Measurements from ENCODE around the gene CHAD.
"Not testable (repeated sequence)": the region's sequence is repeated elsewhere in the genome, so short reads cannot be mapped to it uniquely, and the experiment has no call there.

Gene CHAD

DNA sequence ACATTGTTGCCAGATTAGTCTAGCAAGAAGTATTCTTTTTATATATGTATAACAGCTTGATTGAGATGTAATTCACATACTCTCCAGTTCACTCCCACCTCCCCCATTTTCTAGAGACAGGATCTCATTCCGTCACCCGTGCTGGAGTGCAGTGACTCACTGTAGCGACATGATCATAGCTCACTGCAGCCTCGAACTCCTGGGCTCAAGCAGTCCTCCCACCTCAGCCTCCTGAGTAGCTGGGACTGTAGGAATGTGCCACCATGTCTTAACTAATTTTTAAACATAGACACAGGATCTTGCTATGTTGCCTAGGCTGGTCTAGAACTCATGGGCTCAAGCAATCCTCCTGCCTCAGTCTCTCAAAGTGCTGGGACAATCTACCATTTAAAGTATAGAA, 6.7 kb upstream of the CHAD start:
- Histone ChIP-seq H3F3A (ENCODE audit: control insufficient read depth, insufficient read depth) (no peaks in the 10 kb centered on the region), H3K79me2 (ENCODE audit: control insufficient read depth, low read length) (peaks cover 11% of the 10 kb centered on the region), H3K27ac (ENCODE audit: low read depth, low read length) (no peak overlapping the region), H3K9me3 (ENCODE audit: control insufficient read depth, insufficient read depth, low read length) (no peaks in the 10 kb centered on the region), H4K20me1 (ENCODE audit: control insufficient read depth, insufficient read depth, low read depth, low read length) (no peaks in the 10 kb centered on the region), H3K9me2 (replicated peaks; ENCODE audit: control insufficient read depth, low read length) (no peaks in the 10 kb centered on the region), H3K4me2 (ENCODE audit: low read length) (no peak overlapping the region), H3K27me3 (ENCODE audit: control insufficient read depth, low read length) (peaks cover 5% of the 10 kb centered on the region; the same call in 1 of the 2 replicates), H3K36me3 (ENCODE audit: control insufficient read depth, low read length) (peaks cover 6% of the 10 kb centered on the region; the same call in 1 of the 2 replicates), H3K4me3 (ENCODE audit: low read length) (no peak overlapping the region), H3K4me1 (ENCODE audit: control insufficient read depth, low read length) (peaks cover 17% of the 10 kb centered on the region)
- no peak for TF ChIP-seq EZH2phosphoT487 (IDR thresholded peaks at IDR 0.05; ENCODE audit: borderline replicate concordance, low read length)
- TF ChIP-seq, protein P1, sequence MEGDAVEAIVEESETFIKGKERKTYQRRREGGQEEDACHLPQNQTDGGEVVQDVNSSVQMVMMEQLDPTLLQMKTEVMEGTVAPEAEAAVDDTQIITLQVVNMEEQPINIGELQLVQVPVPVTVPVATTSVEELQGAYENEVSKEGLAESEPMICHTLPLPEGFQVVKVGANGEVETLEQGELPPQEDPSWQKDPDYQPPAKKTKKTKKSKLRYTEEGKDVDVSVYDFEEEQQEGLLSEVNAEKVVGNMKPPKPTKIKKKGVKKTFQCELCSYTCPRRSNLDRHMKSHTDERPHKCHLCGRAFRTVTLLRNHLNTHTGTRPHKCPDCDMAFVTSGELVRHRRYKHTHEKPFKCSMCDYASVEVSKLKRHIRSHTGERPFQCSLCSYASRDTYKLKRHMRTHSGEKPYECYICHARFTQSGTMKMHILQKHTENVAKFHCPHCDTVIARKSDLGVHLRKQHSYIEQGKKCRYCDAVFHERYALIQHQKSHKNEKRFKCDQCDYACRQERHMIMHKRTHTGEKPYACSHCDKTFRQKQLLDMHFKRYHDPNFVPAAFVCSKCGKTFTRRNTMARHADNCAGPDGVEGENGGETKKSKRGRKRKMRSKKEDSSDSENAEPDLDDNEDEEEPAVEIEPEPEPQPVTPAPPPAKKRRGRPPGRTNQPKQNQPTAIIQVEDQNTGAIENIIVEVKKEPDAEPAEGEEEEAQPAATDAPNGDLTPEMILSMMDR (IDR thresholded peaks at IDR 0.05; ENCODE audit: low read depth, low read length, poor library complexity, severe bottlenecking), result no peak

DNA sequence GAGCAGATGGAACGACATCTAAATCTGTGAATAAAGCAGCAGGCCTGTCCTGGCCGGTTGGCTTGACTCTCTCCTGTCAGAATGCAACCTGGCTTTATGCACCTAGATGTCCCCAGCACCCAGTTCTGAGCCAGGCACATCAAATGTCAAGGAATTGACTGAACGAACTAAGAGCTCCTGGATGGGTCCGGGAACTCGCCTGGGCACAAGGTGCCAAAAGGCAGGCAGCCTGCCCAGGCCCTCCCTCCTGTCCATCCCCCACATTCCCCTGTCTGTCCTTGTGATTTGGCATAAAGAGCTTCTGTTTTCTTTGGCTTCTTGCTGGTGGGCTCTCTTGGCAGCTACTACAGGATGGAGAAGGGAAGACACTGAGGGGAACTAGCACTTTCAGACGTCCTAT, 5.8 kb upstream of the CHAD start:
- Histone ChIP-seq H3K36me3 (ENCODE audit: control insufficient read depth, low read length) (no peaks in the 10 kb centered on the region; the same call in 1 of the 2 replicates), H3K9me3 (ENCODE audit: control insufficient read depth, insufficient read depth, low read length) (no peaks in the 10 kb centered on the region), H4K20me1 (ENCODE audit: control insufficient read depth, insufficient read depth, low read depth, low read length) (no peaks in the 10 kb centered on the region), H3K4me2 (ENCODE audit: low read length) (no peak overlapping the region), H3K9me2 (replicated peaks; ENCODE audit: control insufficient read depth, low read length) (no peaks in the 10 kb centered on the region), H3K27ac (ENCODE audit: low read depth, low read length) (no peak overlapping the region), H3K4me3 (ENCODE audit: low read length) (no peak overlapping the region), H3K27me3 (ENCODE audit: control insufficient read depth, low read length) (peaks cover 5% of the 10 kb centered on the region; the same call in 1 of the 2 replicates), H3K4me1 (ENCODE audit: control insufficient read depth, low read length) (peaks cover 9% of the 10 kb centered on the region), H3F3A (ENCODE audit: control insufficient read depth, insufficient read depth) (no peaks in the 10 kb centered on the region), H3K79me2 (ENCODE audit: control insufficient read depth, low read length) (peaks cover 4% of the 10 kb centered on the region)
- TF ChIP-seq, protein P1 (IDR thresholded peaks at IDR 0.05; ENCODE audit: low read depth, low read length, poor library complexity, severe bottlenecking), result no peak
- no peak for TF ChIP-seq EZH2phosphoT487 (IDR thresholded peaks at IDR 0.05; ENCODE audit: borderline replicate concordance, low read length)

DNA sequence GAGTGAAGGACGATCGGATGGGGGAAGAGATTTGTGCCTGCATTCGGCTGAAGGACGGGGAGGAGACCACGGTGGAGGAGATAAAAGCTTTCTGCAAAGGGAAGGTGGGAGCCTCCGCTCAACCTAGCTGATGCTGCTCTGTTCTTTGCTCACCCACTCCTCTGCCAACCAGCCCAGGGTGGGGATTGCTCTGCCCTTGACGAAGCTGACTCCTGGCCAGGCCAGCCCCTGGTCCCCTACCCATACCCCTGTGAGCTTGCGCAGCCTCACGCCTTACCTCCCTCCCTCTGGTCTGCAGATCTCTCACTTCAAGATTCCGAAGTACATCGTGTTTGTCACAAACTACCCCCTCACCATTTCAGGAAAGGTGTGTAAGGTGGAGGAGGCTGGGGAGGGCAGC, 5.2 kb upstream of the CHAD start:
- H3K9me3 ChIP-seq (ENCODE audit: control insufficient read depth, insufficient read depth, low read length), result no peaks in the 10 kb centered on the region
- H3K9me2 ChIP-seq (replicated peaks; ENCODE audit: control insufficient read depth, low read length), result no peaks in the 10 kb centered on the region
- no peaks in the 10 kb centered on the region for H3F3A ChIP-seq (ENCODE audit: control insufficient read depth, insufficient read depth)
- no peak overlapping the region for H3K4me3 ChIP-seq (ENCODE audit: low read length)
- no peak overlapping the region for H3K4me2 ChIP-seq (ENCODE audit: low read length)
- no peaks in the 10 kb centered on the region for H4K20me1 ChIP-seq (ENCODE audit: control insufficient read depth, insufficient read depth, low read depth, low read length)
- peaks cover 7% of the 10 kb centered on the region for H3K4me1 ChIP-seq (ENCODE audit: control insufficient read depth, low read length)
- peaks cover under 1% of the 10 kb centered on the region; the same call in 1 of the 2 replicates for H3K79me2 ChIP-seq (ENCODE audit: control insufficient read depth, low read length)
- TF ChIP-seq, protein P1 (IDR thresholded peaks at IDR 0.05; ENCODE audit: low read depth, low read length, poor library complexity, severe bottlenecking), result no peak
- no peak for TF ChIP-seq EZH2phosphoT487 (IDR thresholded peaks at IDR 0.05; ENCODE audit: borderline replicate concordance, low read length)
- H3K36me3 ChIP-seq (ENCODE audit: control insufficient read depth, low read length), result no peaks in the 10 kb centered on the region; the same call in 1 of the 2 replicates
- peaks cover 5% of the 10 kb centered on the region; the same call in 1 of the 2 replicates for H3K27me3 ChIP-seq (ENCODE audit: control insufficient read depth, low read length)
- H3K27ac ChIP-seq (ENCODE audit: low read depth, low read length), result no peak overlapping the region

DNA sequence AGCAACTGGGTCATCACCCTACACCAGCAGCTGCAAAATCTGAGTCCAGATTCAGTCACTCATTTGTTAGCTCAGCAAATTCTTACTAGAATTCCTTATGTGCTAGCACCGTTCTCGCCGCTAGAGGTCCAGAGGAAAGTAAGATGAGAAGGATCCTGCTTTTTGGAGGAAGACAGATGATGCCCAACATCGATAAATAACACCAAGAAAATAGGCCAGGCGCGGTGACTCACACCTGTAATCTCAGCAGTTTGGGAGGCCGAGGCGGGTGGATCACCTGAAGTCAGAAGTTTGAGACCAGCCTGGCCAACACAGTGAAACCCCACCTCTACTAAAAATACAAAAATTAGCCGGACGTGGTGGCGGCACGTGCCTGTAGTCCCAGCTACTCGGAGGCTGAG, 4.1 kb upstream of the CHAD start:
- not testable (repeated sequence) for H3K9me2 ChIP-seq (replicated peaks; ENCODE audit: control insufficient read depth, low read length); H3K79me2 ChIP-seq (ENCODE audit: control insufficient read depth, low read length); H3F3A ChIP-seq (ENCODE audit: control insufficient read depth, insufficient read depth); H3K4me3 ChIP-seq (ENCODE audit: low read length); H3K27me3 ChIP-seq (ENCODE audit: control insufficient read depth, low read length); H3K36me3 ChIP-seq (ENCODE audit: control insufficient read depth, low read length); H3K4me2 ChIP-seq (ENCODE audit: low read length); H4K20me1 ChIP-seq (ENCODE audit: control insufficient read depth, insufficient read depth, low read depth, low read length); H3K27ac ChIP-seq (ENCODE audit: low read depth, low read length); H3K9me3 ChIP-seq (ENCODE audit: control insufficient read depth, insufficient read depth, low read length); H3K4me1 ChIP-seq (ENCODE audit: control insufficient read depth, low read length)

All from DOHH2 (cell line).